Pancreas (tissue), 10 donors: ENCODE data around the gene NFYB. TPM values are rescaled to one million over a fixed set of nuclear protein-coding genes. Genes with fewer than 3 reads are reported as not detected.

ENCODE experiments used
- ATAC-seq, 4 donors: fragments of 200-7000 bp; cut with Tn5 transposase; one replicate each; pipeline versions ENCODE4 v1.8.0 to v1.9.1; 2020; ENCODE audit warnings: mild to moderate bottlenecking in 4 of 4, moderate library complexity in 4 of 4
- DNase-seq, 6 donors: peaks; one replicate each; pipeline ENCODE4 v3.0.0-alpha.2; 2020
- FAIRE-seq: peaks from 2 replicates; lab custom pipeline; 2012; peaks lifted over from hg19 to GRCh38; lab: Jason Lieb, UNC
- H3K27ac ChIP-seq, 4 donors: fragments of 200-600 bp; sonication (generic); 1 replicate in 3 of 4; 2 replicates in 1 of 4; pipeline versions ENCODE4 v1.5.0 to v1.8.0; 2020
- H3K27me3 ChIP-seq, 4 donors: fragments of 200-600 bp; one replicate each; pipeline ENCODE4 v1.8.0; 2021
- H3K36me3 ChIP-seq, 3 donors: fragments of 200-600 bp; sonication (generic) in 1 of 3; one replicate each; pipeline versions ENCODE4 v1.5.0 to v1.8.0; 2020 to 2021
- H3K4me1 ChIP-seq, 3 donors: fragments of 200-600 bp; one replicate each; pipeline ENCODE4 v1.8.0; 2021
- H3K4me3 ChIP-seq, 4 donors: fragments of 200-600 bp; sonication (generic) in 2 of 4; one replicate each; pipeline versions ENCODE4 v1.5.0 to v1.8.0; 2020 to 2021
- H3K9me3 ChIP-seq, 4 donors: fragments of 200-600 bp; one replicate each; pipeline ENCODE4 v1.8.0; 2021
- WGBS, 2 donors: extraction: QIAGEN DNeasy Blood & Tissue Kit; methylation state at CpG; one replicate each; pipeline ENCODE4 v1.1.7; 2013; 5-methylcytosine and 5-hydroxymethylcytosine counted together
- intact Hi-C, 3 donors: fragments of 100-400 bp; cut with DNase I; formaldehyde crosslinking; loops; one replicate each; pipeline versions ENCODE4 v1.11.1 to v1.14.2; 2022
- polyA plus RNA-seq, 2 donors: library from polyadenylated mRNA; stranded (reverse); fragments of 200-250 nt; gene quantifications; one replicate each; pipeline ENCODE4 v1.2.3, GENCODE V29; 2013
- total RNA-seq, 6 donors: library from RNA; stranded (reverse); fragmentation: NEBNext Ultra II Directional in 4 of 6; extraction: Animal tissue kit (Norgen Biotek cat#: 25700) in 4 of 6; gene quantifications; one replicate each; pipeline versions ENCODE4 v1.2.1 to v1.2.4, GENCODE V29; 2021 to 2023
- TF ChIP-seq, protein P1 (sequence below), 4 donors: fragments of 200-600 bp; sonication (generic) in 3 of 4; IDR thresholded peaks; one replicate each; pipeline versions ENCODE4 v1.5.0 to v1.8.0; 2021; ENCODE audit warnings: antibody characterized with exemption in 4 of 4
- donor health status: healthy with polysubstance abuse.
- donor health status: DM: no; HTN: no; CAD: no; lungs with moderate emphysema.
- donor health status: DM: no; HTN: no; CAD: no.
- donor health status: control.
- donor health status: control.
- donor health status: Bipolar disorder and iron deficiency.
- donor health status: DM: yes; HTN: yes; CAD: no.
- donor health status: DM: no; HTN: no; CAD: no.
- donor health status: DM: no; HTN: no; CAD: no.
- donor health status: DM: yes; HTN: yes; CAD: no.

NFYB gene
- total and polyA plus RNA-seq, 8 donors = 7.8 to 15.8 (median 10.5) TPM

DNA sequence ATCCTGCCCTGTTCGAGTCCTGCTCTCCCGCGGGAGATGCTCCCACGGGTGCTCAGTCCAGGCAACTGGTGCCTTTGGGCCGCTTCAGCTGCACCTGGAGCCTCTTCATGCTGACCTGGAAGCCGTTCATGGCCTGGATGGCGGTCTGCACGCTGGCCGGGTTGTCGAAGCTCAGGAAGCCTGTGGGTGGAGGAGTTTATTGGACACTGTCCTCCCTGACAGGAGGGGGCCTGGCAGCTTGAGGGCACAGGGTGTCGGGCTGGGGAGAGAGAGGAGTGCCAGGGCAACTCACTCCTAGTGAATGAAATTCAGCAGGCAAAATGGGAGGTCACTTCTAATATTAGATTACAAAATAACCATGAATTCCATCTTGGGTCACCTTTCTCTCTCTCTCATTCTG is 9.3 kb upstream of the NFYB start:
- no peak overlapping the region for H3K4me3 ChIP-seq

DNA sequence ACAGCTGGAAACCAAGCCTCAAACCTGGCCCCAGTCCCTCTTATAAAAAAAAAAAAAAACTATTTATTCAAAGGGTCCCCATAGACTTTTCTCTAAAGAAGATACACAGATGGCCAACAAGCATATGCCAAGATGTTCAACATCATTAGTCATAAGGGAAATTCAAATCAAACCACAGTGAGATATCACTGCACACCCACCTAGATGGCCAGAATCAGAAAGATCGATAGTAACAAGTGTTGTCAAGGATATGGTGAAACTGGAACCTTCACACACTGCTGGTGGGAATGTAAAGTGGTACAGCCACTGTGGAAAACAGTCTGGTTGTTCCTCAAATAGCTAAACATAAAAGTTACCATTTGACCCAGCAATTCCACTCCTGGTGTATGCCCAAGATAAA is 5.9 kb upstream of the NFYB start:
- H3K36me3 ChIP-seq = no peaks in the 10 kb centered on the region
- FAIRE-seq (no peak), ATAC-seq (no peak), DNase-seq (no peak)
- H3K27ac ChIP-seq = no peak overlapping the region
- 75 to 92% methylated on average over 1 of the region's 1 CpG for WGBS, 2 donors
- no peaks in the 10 kb centered on the region for H3K9me3 ChIP-seq
- TF ChIP-seq, protein P1, sequence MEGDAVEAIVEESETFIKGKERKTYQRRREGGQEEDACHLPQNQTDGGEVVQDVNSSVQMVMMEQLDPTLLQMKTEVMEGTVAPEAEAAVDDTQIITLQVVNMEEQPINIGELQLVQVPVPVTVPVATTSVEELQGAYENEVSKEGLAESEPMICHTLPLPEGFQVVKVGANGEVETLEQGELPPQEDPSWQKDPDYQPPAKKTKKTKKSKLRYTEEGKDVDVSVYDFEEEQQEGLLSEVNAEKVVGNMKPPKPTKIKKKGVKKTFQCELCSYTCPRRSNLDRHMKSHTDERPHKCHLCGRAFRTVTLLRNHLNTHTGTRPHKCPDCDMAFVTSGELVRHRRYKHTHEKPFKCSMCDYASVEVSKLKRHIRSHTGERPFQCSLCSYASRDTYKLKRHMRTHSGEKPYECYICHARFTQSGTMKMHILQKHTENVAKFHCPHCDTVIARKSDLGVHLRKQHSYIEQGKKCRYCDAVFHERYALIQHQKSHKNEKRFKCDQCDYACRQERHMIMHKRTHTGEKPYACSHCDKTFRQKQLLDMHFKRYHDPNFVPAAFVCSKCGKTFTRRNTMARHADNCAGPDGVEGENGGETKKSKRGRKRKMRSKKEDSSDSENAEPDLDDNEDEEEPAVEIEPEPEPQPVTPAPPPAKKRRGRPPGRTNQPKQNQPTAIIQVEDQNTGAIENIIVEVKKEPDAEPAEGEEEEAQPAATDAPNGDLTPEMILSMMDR (IDR thresholded peaks at IDR 0.05) = no peak
- intact Hi-C loops = no loop called here
- no peaks in the 10 kb centered on the region for H3K4me1 ChIP-seq
- no peaks in the 10 kb centered on the region for H3K27me3 ChIP-seq
- H3K4me3 ChIP-seq = no peak overlapping the region

More for the DNA sequence above, 9.3 kb upstream of the NFYB start:
- no peaks in the 10 kb centered on the region for H3K36me3 ChIP-seq
- WGBS, 2 donors = 84 to 91% methylated on average over 11 of the region's 11 CpGs
- DNase-seq (peak in 1 of 6 donors; percentile 42), ATAC-seq (no peak), FAIRE-seq (no peak)
- TF ChIP-seq, protein P1 (IDR thresholded peaks at IDR 0.05) = no peak
- intact Hi-C loops = no loop called here
- H3K9me3 ChIP-seq = no peaks in the 10 kb centered on the region
- no peaks in the 10 kb centered on the region for H3K4me1 ChIP-seq
- H3K27ac ChIP-seq = no peak overlapping the region
- no peaks in the 10 kb centered on the region for H3K27me3 ChIP-seq

DNA sequence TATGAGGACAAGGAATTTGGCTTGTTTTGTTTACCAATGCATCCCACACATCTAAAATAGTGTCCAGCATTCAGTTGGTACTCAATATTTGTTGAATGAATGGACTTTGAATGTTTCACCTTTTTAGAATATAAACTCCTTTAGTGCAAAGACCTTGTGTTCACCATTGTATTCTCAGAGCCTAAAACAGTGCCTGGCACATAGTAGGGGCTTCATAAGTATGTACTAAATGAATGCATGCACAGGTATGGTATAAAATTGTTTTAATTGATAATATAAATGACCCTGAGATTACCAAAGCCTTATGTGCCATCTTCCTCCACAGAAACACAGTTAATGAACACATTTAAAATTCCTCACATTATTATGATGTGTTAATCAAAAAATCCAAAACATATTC is 5.0 kb upstream of the NFYB start:
- TF ChIP-seq, protein P1 (IDR thresholded peaks at IDR 0.05) = no peak
- Histone ChIP-seq H3K27ac (no peak overlapping the region), H3K27me3 (no peaks in the 10 kb centered on the region), H3K4me3 (no peak overlapping the region), H3K36me3 (no peaks in the 10 kb centered on the region), H3K9me3 (no peaks in the 10 kb centered on the region), H3K4me1 (peaks cover 0 to 5% (median 3%) of the 10 kb centered on the region in 3 donors)
- ATAC-seq = no peak
- intact Hi-C loops = no loop called here
- FAIRE-seq = no peak
- DNase-seq = no peak

DNA sequence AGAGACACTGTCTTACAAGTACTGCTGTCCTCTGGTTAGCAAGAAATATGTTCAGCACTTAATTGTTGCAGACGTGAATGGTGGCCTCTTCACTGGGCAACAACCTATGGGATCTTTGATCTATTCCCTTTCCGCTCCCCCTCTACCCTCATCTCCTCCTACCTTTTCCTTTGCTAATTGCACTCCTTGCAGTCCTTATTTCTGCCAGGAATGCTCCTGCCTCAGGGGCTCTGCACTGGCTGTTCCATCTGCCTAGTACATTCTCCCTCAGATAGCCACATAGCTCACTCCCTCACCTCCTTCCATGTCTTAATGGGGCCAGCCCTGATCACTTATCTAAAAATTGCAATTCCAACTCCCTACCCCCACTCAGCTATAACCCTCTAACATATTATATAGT is 4.5 kb upstream of the NFYB start:
- no peak overlapping the region for H3K27ac ChIP-seq
- peaks cover 0 to 5% (median 3%) of the 10 kb centered on the region in 3 donors for H3K4me1 ChIP-seq
- no peak overlapping the region for H3K4me3 ChIP-seq
- no peak for ATAC-seq
- no peak for DNase-seq
- H3K27me3 ChIP-seq = no peaks in the 10 kb centered on the region
- H3K36me3 ChIP-seq = no peaks in the 10 kb centered on the region
- 74 to 88% methylated on average over 2 of the region's 2 CpGs for WGBS, 2 donors
- intact Hi-C loops = no loop called here
- H3K9me3 ChIP-seq = no peaks in the 10 kb centered on the region
- TF ChIP-seq, protein P1 (IDR thresholded peaks at IDR 0.05) = no peak
- FAIRE-seq = no peak

DNA sequence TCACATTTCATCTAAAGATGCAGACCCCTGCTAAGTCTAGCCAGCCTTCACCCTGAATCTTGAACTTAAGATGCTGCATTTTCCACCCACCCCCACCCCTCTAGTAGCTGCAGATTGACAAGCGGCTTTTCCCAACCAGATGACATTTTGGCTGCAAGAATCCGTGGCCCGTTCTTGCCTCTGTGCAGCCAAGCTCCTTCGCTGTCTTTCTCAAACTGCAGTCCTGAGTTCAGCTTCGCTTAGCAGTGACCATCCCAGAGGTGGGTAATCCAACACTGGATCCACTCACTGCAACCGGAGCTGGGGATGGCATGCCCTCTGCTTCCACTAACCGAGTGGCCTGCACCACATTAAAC is 765 bp upstream of the NFYB start:
- TF ChIP-seq, protein P1 (IDR thresholded peaks at IDR 0.05) = no peak
- peak overlapping the region in 2 of 4 donors; percentile 35 to 47 for H3K4me3 ChIP-seq
- WGBS, 2 donors = 90 to 92% methylated on average over 7 of the region's 7 CpGs
- intact Hi-C loops = no loop called here
- no peak overlapping the region for H3K27ac ChIP-seq
- H3K27me3 ChIP-seq = no peaks in the 10 kb centered on the region
- ATAC-seq = no peak
- no peaks in the 10 kb centered on the region for H3K36me3 ChIP-seq
- no peak for FAIRE-seq
- H3K4me1 ChIP-seq = peaks cover 4 to 19% (median 18%) of the 10 kb centered on the region in 3 donors
- peak in 3 of 6 donors; percentile 22 to 32 (median 22) for DNase-seq
- H3K9me3 ChIP-seq = no peaks in the 10 kb centered on the region
